Rectal smooth muscle tissue (tissue), 1 donor: ENCODE measurements around the gene DISP1.

Experiments used
- H3K27ac ChIP-seq: one replicate; pipeline ENCODE4 v1.7.0; 2013; ENCODE audit warnings: low read depth, low read length, inconsistent platforms
- H3K27me3 ChIP-seq: one replicate; pipeline ENCODE4 v1.7.0; 2013; ENCODE audit warnings: low read length; ENCODE audit not compliant: control insufficient read depth, insufficient read depth
- H3K36me3 ChIP-seq: one replicate; pipeline ENCODE4 v1.7.0; 2013; ENCODE audit warnings: low read length; ENCODE audit not compliant: control insufficient read depth, insufficient read depth
- H3K4me1 ChIP-seq: one replicate; pipeline ENCODE4 v1.7.0; 2013; ENCODE audit warnings: low read length; ENCODE audit not compliant: control insufficient read depth, insufficient read depth
- H3K4me3 ChIP-seq: one replicate; pipeline ENCODE4 v1.7.0; 2013; ENCODE audit warnings: low read length
- H3K9ac ChIP-seq: one replicate; pipeline ENCODE4 v1.7.0; 2013; ENCODE audit warnings: low read length

The DISP1 gene

DNA sequence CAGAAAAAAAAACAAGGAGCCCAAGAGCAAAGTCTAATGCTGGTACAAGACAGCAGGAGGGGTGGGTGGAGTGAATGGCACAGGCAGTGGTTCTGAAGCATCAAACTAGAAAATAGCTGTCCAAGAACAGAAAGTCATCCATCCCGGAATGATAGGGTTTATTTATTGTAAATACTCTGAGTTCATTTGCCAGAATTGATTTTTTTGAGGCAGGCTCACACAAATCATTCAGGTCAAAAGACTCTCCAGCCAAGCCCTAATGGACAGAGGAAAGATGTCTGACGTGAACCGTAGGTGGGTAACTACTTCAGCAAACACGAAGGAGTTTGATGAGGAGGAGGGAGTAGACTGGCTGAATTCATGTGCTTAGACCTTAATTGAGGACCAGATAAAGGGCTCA lies 13.8 kb upstream of the DISP1 start:
- H3K4me1 ChIP-seq: peaks cover 7% of the 10 kb centered on the region
- no peak overlapping the region for H3K9ac ChIP-seq
- no peak overlapping the region for H3K27ac ChIP-seq
- no peaks in the 10 kb centered on the region for H3K36me3 ChIP-seq
- no peak overlapping the region for H3K4me3 ChIP-seq
- no peaks in the 10 kb centered on the region for H3K27me3 ChIP-seq

- Histone ChIP-seq H3K9ac (no peak overlapping the region), H3K27ac (no peak overlapping the region)
Measured at GRCh38 chr1:222811671-222812070, 3.2 kb upstream of the DISP1 start.

GRCh38 chr1:222813866-222814535 lies 838 bp upstream of the DISP1 start:
- no peak overlapping the region for H3K9ac ChIP-seq
- H3K4me3 ChIP-seq: peak overlapping the region; percentile 89
- H3K4me1 ChIP-seq: peaks cover 20% of the 10 kb centered on the region
- H3K27me3 ChIP-seq: no peaks in the 10 kb centered on the region
- H3K27ac ChIP-seq: peak overlapping the region; percentile 95
- no peaks in the 10 kb centered on the region for H3K36me3 ChIP-seq

More at GRCh38 chr1:222811671-222812070, 3.2 kb upstream of the DISP1 start:
- Histone ChIP-seq H3K27me3 (no peaks in the 10 kb centered on the region), H3K4me1 (peaks cover 9% of the 10 kb centered on the region), H3K4me3 (no peak overlapping the region), H3K36me3 (no peaks in the 10 kb centered on the region)

- Histone ChIP-seq H3K9ac (peak overlapping the region; percentile 79), H3K4me1 (peaks cover 23% of the 10 kb centered on the region), H3K27ac (peak overlapping the region; percentile 95), H3K36me3 (no peaks in the 10 kb centered on the region), H3K27me3 (no peaks in the 10 kb centered on the region), H3K4me3 (peak overlapping the region; percentile 89)
Measured at GRCh38 chr1:222815440-222815765, 564 bp downstream of the DISP1 start.

- peaks cover 30% of the 10 kb centered on the region for H3K4me1 ChIP-seq
- no peak overlapping the region for H3K9ac ChIP-seq
- H3K27me3 ChIP-seq: no peaks in the 10 kb centered on the region
- no peaks in the 10 kb centered on the region for H3K36me3 ChIP-seq
- H3K27ac ChIP-seq: peak overlapping the region; percentile 65
- H3K4me3 ChIP-seq: no peak overlapping the region
Measured at GRCh38 chr1:222817529-222817928, 2.7 kb downstream of the DISP1 start.

- Histone ChIP-seq H3K9ac (no peak overlapping the region), H3K27me3 (no peaks in the 10 kb centered on the region), H3K4me3 (no peak overlapping the region), H3K27ac (peak overlapping the region; percentile 21), H3K4me1 (peaks cover 30% of the 10 kb centered on the region), H3K36me3 (no peaks in the 10 kb centered on the region)
Measured at GRCh38 chr1:222818171-222818570, 3.3 kb downstream of the DISP1 start.

DNA sequence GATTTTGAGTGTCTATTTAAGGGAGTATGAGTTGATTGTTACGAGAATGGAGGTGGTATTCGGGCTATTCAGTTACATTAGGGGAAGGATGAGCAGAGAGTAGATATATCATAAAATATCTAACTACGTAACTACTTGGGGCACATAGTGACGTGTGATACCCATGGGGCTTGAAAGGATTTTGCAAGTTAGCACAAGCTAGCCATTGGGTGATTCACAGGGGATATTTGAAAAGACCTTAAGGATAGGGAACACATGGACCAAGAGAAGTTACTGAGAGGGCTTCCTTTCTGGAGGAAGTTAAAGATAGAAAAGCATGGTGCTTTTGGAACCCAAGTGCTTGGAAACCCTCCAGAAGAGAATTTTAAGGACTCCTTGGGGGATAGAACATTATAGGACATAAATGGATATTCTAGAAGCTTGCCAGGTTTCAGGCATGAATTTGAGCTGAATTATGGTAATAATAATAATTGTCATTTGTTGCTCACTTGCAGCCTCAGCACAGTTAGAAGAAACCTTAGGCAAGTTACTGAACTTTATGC lies 5.4 kb downstream of the DISP1 start:
- Histone ChIP-seq H3K9ac (no peak overlapping the region), H3K4me3 (no peak overlapping the region), H3K27me3 (no peaks in the 10 kb centered on the region), H3K36me3 (no peaks in the 10 kb centered on the region), H3K4me1 (peaks cover 30% of the 10 kb centered on the region), H3K27ac (no peak overlapping the region)

DNA sequence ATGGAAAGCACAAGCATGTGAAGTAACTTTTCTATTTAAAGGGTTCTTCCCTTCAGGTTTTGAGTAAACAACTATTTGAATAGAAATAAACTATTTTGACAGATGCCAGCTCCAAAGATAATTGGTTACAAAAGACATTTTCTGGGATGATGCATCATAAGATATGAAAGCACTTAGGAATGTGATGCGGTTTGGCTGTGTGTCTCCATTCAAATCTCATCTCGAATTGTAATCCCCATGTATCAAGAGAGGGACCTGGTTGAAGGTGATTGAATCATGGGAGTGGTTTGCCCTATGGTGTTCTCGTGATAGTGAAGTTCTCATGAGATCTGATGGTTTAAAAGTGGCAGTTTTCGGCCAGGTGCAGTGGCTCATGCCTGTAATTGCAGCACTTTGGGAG lies 6.4 kb downstream of the DISP1 start:
- H3K36me3 ChIP-seq: no peaks in the 10 kb centered on the region
- H3K4me3 ChIP-seq: no peak overlapping the region
- peaks cover 25% of the 10 kb centered on the region for H3K4me1 ChIP-seq
- no peaks in the 10 kb centered on the region for H3K27me3 ChIP-seq
- no peak overlapping the region for H3K27ac ChIP-seq
- no peak overlapping the region for H3K9ac ChIP-seq

- Histone ChIP-seq H3K4me1 (peaks cover 15% of the 10 kb centered on the region), H3K4me3 (no peak overlapping the region), H3K9ac (no peak overlapping the region), H3K27me3 (no peaks in the 10 kb centered on the region), H3K27ac (no peak overlapping the region), H3K36me3 (no peaks in the 10 kb centered on the region)
Measured at GRCh38 chr1:222823695-222824094, 8.9 kb downstream of the DISP1 start.

GRCh38 chr1:222824641-222825040 lies 9.8 kb downstream of the DISP1 start:
- Histone ChIP-seq H3K36me3 (no peaks in the 10 kb centered on the region), H3K9ac (no peak overlapping the region), H3K4me1 (peaks cover 19% of the 10 kb centered on the region), H3K4me3 (no peak overlapping the region), H3K27ac (no peak overlapping the region), H3K27me3 (no peaks in the 10 kb centered on the region)

GRCh38 chr1:222828939-222829338 lies 14.1 kb downstream of the DISP1 start:
- Histone ChIP-seq H3K27ac (no peak overlapping the region), H3K27me3 (no peaks in the 10 kb centered on the region), H3K9ac (no peak overlapping the region), H3K36me3 (no peaks in the 10 kb centered on the region), H3K4me1 (peaks cover 15% of the 10 kb centered on the region), H3K4me3 (no peak overlapping the region)

DNA sequence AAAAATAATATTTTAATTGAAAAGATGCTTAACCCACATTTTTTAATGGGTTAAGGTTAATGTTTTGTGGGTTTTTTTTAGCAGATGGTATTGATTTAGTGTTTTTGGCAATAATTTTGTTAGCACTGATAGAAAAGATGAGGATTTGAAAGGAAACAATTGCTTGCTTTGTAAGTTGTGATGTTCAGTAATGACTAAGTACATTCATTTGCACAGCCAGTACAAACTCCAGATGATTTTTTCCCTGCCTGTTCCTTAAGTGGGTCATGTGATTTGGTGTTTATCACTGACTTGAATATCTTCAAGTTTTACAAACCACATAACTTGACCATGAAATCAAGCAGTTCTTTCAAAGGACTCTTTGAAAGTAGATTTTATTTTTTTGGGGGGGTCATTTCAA lies 15.0 kb downstream of the DISP1 start:
- H3K4me1 ChIP-seq: peaks cover 11% of the 10 kb centered on the region
- H3K9ac ChIP-seq: no peak overlapping the region
- H3K36me3 ChIP-seq: no peaks in the 10 kb centered on the region
- H3K27me3 ChIP-seq: no peaks in the 10 kb centered on the region
- no peak overlapping the region for H3K27ac ChIP-seq
- no peak overlapping the region for H3K4me3 ChIP-seq

- H3K27ac ChIP-seq: no peak overlapping the region
- H3K4me3 ChIP-seq: no peak overlapping the region
- H3K36me3 ChIP-seq: no peaks in the 10 kb centered on the region
- peaks cover 11% of the 10 kb centered on the region for H3K4me1 ChIP-seq
- H3K27me3 ChIP-seq: no peaks in the 10 kb centered on the region
- H3K9ac ChIP-seq: no peak overlapping the region
Measured at GRCh38 chr1:222833356-222833876, 18.6 kb downstream of the DISP1 start.
